ENCODE measurements around the gene ATPAF1. TPM values are rescaled to one million over a fixed set of nuclear protein-coding genes. Genes with fewer than 3 reads are reported as not detected.
A peak's percentile ranks its signal among the peaks of the same experiment; 100 is the strongest.

The ATPAF1 gene, protein sequence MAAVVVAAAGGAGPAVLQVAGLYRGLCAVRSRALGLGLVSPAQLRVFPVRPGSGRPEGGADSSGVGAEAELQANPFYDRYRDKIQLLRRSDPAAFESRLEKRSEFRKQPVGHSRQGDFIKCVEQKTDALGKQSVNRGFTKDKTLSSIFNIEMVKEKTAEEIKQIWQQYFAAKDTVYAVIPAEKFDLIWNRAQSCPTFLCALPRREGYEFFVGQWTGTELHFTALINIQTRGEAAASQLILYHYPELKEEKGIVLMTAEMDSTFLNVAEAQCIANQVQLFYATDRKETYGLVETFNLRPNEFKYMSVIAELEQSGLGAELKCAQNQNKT
- 34.2 and 35.7 TPM in 2 replicates for total RNA-seq
- long read RNA-seq, full-length matches to known transcripts: 2 of 9 reads
- long read RNA-seq, partial matches to known transcripts: 3 of 9 reads
- long read RNA-seq, other reads (novel, unspliced or antisense): 4 of 9 reads

DNA sequence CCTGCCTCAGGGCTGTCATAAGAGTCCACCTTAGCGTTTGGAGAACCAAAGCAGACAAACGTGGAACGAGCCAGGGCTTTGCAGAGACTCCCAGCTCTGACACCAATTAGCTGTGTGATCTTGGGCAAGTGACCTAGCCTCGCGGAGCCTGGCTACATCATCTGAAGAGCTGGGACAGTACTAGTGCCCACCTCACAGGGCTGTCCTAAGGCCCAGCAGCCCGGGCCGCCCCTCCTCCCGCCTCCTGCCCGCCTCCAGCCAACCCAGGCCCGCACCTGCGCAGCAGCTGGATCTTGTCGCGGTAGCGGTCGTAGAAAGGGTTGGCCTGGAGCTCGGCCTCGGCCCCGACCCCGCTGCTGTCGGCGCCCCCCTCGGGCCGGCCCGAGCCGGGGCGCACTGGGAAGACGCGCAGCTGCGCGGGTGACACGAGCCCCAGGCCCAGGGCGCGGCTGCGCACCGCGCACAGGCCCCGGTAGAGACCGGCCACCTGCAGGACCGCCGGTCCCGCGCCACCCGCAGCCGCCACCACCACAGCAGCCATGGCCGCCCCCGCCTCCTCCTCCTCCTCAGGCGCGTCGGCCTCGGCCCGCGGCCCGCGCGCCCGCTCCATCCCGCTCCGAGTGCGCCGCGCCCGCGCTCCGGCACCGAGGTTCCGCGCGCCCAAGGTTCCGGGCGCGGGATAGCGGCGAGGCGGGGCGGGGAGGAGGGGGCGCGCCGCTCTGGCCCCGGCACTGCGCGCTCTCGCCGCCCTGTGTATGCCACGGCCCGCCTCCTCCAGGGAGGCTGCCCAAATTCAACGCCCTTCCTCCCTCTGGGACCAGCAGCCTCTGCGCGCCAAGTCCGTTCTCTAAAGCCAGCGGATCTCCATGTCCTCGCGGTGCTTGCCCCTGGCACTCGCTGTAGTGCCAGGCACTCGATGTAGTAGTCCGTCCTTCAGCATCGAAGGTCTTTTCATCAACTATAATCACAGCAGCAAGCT is at the start of gene ATPAF1:
Gene ATPAF1 (minus strand): TSS at position 583 of the 979 bp plus-strand sequence. CDS start 42 bp downstream, at position 541.
- Mint-ChIP-seq H3K27me3 (ENCODE audit: unreplicated experiment) (no peaks in the 10 kb centered on the region), H3K9me3 (ENCODE audit: unreplicated experiment) (no peaks in the 10 kb centered on the region), H3K36me3 (ENCODE audit: unreplicated experiment) (peaks cover 11% of the 10 kb centered on the region), H3K4me3 (ENCODE audit: unreplicated experiment) (peak within 1 kb of the TSS; percentile 78), H3K4me1 (ENCODE audit: unreplicated experiment) (peaks cover 12% of the 10 kb centered on the region), H3K27ac (ENCODE audit: unreplicated experiment) (peak within 1 kb of the TSS; percentile 55)
- TF ChIP-seq, protein P1, sequence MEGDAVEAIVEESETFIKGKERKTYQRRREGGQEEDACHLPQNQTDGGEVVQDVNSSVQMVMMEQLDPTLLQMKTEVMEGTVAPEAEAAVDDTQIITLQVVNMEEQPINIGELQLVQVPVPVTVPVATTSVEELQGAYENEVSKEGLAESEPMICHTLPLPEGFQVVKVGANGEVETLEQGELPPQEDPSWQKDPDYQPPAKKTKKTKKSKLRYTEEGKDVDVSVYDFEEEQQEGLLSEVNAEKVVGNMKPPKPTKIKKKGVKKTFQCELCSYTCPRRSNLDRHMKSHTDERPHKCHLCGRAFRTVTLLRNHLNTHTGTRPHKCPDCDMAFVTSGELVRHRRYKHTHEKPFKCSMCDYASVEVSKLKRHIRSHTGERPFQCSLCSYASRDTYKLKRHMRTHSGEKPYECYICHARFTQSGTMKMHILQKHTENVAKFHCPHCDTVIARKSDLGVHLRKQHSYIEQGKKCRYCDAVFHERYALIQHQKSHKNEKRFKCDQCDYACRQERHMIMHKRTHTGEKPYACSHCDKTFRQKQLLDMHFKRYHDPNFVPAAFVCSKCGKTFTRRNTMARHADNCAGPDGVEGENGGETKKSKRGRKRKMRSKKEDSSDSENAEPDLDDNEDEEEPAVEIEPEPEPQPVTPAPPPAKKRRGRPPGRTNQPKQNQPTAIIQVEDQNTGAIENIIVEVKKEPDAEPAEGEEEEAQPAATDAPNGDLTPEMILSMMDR (IDR thresholded peaks at IDR 0.05): no peak
- DNase-seq (ENCODE audit: extremely low spot score, unreplicated experiment): peak; percentile 89

DNA sequence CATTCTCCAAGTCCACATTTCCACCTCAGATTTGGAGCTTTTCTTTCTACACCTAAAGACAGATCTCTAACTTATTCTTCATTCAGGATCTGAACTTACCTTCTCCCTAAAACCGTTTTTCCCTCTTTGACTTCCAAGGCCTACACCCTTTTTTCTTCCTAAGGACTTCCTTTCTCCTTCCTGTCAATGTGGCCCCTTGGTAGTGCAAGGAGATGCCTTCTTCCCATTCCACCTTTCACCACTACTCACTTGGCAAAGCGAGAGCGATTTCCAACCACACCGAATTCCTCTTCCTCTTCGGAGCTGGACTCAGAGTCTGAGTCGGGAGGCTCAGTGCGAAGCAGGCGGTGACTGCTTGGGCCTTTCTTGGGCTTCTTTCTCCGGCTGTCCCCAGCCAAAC is 49.5 kb upstream of the ATPAF1 start:
- H3K4me1 Mint-ChIP-seq (ENCODE audit: unreplicated experiment): peaks cover 28% of the 10 kb centered on the region
- no peak for DNase-seq (ENCODE audit: extremely low spot score, unreplicated experiment)
- peaks cover 11% of the 10 kb centered on the region for H3K36me3 Mint-ChIP-seq (ENCODE audit: unreplicated experiment)

DNA sequence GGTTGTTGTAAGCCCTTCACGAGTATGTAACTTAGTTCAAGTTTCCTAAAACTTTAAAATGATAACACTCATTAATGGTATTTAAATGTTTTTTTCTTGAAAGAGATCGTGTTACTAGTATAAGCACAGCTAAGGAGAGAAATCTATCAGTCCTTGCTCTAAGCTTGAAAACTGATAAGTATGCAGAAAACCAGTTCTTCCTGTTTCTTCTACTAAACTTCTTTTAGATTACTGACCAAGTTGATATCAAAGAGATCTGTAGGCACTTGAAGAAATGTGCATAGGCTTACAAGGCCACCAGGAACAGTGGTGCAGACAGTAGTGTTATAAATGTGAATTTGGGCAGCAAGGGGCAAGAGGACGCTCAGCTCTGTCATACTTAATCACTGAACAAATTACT is 46.8 kb upstream of the ATPAF1 start:
- Mint-ChIP-seq H3K9me3 (ENCODE audit: unreplicated experiment) (no peaks in the 10 kb centered on the region), H3K36me3 (ENCODE audit: unreplicated experiment) (peaks cover 11% of the 10 kb centered on the region), H3K27ac (ENCODE audit: unreplicated experiment) (no peak overlapping the region), H3K4me1 (ENCODE audit: unreplicated experiment) (peaks cover 28% of the 10 kb centered on the region), H3K4me3 (ENCODE audit: unreplicated experiment) (no peak overlapping the region), H3K27me3 (ENCODE audit: unreplicated experiment) (no peaks in the 10 kb centered on the region)
- TF ChIP-seq, protein P1 (IDR thresholded peaks at IDR 0.05): no peak
- DNase-seq (ENCODE audit: extremely low spot score, unreplicated experiment): no peak

More for the DNA sequence above, 49.5 kb upstream of the ATPAF1 start:
- TF ChIP-seq, protein P1 (IDR thresholded peaks at IDR 0.05): no peak
- Mint-ChIP-seq H3K9me3 (ENCODE audit: unreplicated experiment) (no peaks in the 10 kb centered on the region), H3K27me3 (ENCODE audit: unreplicated experiment) (peaks cover 11% of the 10 kb centered on the region), H3K4me3 (ENCODE audit: unreplicated experiment) (peak overlapping the region; percentile 82), H3K27ac (ENCODE audit: unreplicated experiment) (peak overlapping the region; percentile 40)

DNA sequence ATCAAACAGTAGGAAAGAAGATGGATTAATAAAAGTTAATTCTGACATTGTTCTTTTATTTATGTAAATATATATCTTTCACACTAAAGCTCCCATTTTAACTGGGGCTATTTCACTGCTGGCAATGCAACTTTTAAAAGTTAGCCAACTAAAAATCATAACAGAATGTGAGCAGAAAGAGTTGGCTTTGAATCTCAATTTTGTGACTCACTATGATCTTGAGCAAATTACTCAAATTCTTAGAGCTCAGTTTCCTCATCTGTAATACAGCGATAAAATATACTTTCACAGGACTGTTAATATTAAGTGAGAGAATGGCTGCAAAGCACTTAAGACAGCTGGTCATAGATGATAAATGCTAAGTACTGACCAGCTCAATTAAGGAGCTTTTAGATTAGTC is 40.0 kb upstream of the ATPAF1 start:
- peaks cover 39% of the 10 kb centered on the region for H3K36me3 Mint-ChIP-seq (ENCODE audit: unreplicated experiment)

More for the DNA sequence above, 40.0 kb upstream of the ATPAF1 start:
- no peaks in the 10 kb centered on the region for H3K9me3 Mint-ChIP-seq (ENCODE audit: unreplicated experiment)
- TF ChIP-seq, protein P1 (IDR thresholded peaks at IDR 0.05): no peak
- no peak overlapping the region for H3K4me3 Mint-ChIP-seq (ENCODE audit: unreplicated experiment)
- H3K27me3 Mint-ChIP-seq (ENCODE audit: unreplicated experiment): no peaks in the 10 kb centered on the region
- no peak for DNase-seq (ENCODE audit: extremely low spot score, unreplicated experiment)
- no peaks in the 10 kb centered on the region for H3K4me1 Mint-ChIP-seq (ENCODE audit: unreplicated experiment)
- no peak overlapping the region for H3K27ac Mint-ChIP-seq (ENCODE audit: unreplicated experiment)

All from osteocyte (in vitro differentiated cells).